ENCODE data around the gene NAT8L.

NAT8L gene

DNA sequence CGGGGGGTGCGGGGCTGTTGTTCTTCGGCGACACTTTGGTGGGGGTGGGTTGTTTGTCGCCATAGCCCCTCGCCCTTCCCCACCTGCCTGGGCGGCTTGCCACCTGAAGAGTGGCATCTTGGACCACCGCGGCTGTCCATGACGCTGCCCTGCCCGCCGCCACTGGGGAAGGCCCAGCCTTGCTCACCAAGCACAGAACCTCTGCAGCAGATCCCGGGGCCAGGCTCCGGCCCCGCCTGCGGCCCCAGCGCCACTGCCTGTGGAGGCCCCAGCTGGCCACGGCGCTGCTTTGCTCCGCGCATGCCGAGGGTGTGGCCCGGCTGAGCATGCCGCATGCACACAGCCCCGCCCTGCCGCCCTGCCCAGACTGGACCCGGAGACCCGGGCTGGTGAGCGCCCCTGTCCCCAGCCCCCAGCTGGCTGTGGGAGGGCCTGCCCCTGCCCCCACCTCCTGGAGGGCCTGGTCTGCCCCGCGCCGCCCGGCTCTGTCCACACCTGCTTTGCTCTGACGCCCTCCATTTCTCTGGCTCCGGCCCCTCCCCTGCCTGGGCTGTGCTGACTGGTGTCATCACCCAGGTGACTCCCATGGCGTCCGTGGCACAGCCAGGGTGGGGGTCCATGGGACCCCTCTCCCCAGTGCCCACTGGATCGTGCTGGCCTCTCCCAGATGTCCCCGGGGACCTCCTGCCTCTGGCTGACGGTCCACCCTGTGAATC is 5.3 kb downstream of the NAT8L start:
- no peak for DNase-seq (ENCODE audit: low read depth in 2 of 2)

DNA sequence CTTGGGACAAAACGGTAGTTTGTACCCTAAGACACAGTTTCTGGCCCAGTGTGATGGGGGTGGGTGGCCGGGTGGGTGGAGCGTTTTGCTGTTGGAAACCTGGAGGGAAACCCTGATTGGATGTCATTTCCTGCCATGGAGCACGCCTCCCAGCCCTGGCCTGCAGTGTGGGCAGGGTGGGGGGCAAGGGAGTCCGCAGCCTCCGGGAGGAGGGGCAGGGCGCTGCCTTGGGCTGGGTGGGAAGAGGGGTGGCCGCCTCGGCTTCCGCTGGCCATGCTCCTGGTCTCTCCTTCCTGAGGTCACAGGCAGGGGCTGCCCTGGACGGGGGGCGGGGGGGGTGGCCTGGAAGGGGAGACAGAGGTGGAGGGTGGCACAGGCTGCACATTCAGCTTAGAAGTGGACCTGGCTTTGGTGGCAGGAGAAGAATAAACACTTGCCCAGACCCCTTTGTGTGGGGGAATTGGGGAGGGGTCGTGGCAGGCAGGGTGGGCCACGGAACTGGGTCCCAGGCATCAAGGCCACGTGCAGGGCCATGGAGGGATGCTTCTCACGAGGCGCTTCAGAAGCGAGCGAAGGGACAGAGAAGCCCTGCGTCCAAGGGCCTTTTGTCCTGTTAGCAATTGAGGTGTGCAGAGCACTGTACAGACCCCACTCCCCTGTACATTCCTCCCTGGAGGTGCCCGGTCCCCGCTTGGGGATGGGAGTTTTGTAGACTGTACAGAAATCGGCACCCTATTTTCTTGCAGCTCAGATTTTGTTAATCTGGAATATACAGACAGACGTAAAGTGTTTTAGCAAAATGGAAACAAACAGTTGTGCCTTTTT is 6.2 kb downstream of the NAT8L start:
- no peak for DNase-seq (ENCODE audit: low read depth in 2 of 2)

DNA sequence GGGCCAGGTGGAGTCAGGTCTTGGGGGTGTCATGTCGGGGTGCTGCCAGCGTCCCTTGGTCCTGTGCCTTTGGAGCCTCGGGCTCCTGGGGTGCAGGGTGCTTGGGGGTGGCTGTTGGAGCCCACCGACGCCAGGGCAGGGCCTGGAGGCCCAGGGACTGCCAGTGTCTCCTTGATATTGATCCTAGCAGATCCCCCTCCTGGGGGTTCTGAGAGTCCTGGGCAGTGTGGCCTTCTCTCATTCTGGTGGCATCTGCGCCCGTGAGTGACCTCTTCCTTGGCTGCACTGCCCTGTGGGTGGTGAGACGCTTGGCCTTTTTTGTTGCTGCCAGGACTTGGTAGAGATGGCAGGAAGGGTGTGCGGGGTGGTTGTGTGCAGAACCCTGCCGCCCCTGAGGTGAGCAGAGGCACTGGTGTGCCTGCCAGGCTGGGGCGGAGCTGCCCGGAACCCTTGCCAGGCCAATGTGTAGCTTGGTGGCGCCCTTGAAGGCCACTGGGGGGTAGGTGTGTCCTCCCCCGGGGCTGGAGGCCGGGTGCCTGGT is 7.0 kb downstream of the NAT8L start:
- no peak for DNase-seq (ENCODE audit: low read depth in 2 of 2)

DNA sequence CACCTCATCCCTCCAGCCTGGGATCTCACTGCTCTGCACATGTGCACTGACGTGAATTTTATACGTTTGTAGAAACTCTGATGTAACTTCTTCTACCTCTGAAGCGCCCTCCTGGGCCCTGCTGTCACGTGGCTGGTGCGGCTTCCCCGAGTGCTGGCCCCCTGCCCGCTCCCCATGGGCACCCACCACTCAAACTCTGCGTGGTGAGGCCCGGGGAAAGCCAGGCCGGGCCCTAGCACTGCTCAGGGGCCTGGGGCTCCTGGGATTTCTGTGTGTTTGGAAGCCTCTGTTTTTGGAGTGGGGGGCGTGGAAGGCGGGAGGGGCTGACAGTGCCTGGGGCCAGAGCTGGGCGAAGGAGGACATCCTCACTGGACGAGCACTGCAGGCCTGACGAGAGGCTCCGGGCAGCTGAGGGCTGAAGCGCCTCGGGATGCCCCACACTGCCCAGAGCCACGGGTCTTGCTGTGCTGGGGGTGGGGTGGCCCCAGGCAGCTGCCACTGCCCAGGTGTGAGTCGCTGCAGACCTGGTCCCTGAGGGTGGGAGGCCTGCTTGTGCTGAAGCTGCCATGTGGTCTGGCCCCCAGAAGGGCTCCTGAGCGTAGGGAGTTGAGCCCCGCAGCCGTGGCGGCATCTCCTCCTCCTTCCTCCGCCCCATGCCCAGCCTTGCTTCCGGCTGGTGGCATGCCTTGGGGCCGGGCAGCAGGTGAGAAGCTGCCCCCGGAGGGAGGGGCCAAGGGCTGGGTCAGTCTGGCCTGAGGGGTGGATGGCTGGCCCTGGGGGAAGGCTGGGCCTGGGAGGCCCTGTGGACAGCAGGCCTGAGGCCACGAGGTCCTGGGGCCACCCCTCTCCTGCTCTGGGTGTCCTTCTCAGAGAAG is 7.7 kb downstream of the NAT8L start:
- DNase-seq (ENCODE audit: low read depth in 2 of 2): no peak

DNA sequence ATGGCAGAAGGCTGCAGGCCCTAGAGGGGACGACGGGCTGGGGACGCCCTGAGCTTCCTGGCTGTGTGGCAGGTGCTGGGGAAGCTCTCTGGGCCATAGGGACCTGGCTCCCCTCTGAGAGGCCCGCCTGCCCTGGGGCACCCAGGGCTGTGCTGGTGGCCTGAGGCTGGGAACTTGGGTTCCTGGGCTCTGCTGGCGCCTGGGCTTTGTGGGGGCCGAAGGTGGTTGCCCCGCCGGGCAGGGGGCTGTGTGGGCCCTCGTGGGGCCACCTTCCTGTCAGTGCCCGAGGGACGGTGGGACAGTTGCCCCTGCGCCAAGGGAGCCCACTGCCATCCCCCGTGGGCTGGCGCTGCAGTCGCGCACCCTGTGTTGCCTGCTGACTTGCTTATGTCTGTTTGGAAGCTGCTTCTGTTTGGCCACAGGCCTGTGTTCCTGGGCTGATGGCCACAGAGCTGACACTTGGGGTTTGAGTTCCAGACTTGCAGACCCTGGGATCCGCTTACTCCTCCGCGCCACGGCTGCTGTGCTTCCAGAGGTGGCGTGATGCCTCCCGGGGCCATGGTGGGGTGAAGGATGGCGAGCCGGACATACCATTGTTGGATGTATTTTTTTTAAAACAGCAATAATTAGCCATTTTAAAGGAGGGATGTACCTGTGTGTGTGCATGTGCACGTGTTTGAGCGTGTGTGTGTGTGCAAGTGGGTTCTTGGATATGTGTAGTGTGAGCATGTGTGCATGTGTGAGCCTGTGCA is 8.5 kb downstream of the NAT8L start:
- DNase-seq (ENCODE audit: low read depth in 2 of 2): no peak

DNA sequence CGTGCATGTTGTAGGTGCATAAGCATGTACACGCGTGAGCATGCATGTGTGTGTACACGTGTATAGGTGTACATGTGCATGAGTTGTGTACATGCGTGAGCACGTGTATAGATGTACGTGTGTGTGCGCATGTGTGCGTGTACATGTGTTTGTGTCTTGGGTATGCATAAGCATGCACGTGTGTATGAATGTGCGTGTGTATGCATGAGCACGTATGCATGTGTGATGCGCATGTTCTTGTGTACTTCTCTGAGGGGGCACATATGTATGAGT is 9.0 kb downstream of the NAT8L start:
- DNase-seq (ENCODE audit: low read depth in 2 of 2): no peak

DNA sequence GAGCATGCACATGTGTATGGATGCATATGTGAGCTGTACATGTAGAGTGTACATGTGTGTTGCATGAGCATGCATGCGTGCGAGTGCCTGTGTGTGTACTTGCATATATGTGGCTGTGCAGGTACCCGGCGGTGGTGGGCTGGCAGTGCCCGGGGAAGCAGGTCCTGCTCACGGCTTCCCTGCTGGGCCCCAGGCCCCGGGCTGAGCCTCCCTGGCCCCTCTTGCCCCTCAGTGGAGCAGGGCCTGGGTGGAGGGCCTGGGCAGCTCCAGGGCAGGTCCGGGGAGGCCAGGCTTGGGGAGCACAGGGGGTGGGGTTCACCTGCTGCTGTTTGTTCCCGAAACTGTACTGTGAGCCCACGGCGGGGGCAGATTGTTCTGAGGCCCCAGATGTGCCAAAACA is 9.4 kb downstream of the NAT8L start:
- no peak for DNase-seq (ENCODE audit: low read depth in 2 of 2)

DNA sequence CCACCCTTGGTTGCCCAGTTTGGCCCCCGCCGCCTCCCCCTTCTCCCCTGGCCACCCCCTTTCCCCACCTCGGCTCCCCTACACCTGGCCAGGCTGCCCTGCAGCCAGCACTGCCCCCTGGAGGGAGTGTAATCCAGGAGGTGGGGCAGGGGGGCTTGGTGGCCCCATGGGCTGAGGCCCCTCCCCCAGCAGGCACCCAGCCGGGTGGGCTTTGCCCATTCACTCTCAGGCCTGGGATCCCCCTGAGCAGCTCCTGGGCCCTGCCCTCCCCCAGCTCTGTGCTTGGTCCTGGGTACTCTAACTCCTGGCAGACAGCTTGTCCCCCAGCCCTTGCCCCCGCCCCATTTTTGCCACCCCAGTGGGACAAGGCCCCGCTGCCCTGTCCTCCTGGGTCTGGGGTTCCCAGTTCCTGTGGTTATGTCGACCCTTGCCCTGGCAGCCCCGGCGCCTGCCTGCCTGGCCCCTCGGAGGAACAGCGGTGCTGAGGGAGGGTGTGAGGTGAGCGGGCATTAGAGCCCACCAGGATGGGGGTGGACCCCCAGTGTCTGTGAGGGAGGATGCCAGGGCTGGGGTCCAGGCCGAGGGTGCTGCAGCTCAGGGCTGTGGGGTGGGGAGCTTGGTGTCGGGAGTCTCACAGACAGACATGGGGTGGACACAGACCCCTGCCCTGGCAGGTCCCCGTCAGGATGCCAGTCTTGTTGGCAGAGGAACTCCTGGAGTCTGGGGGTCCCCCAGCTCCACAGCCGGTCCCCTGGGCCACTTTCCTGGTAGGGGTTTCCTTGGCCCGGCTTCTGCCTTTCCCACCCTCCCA is 10.2 kb downstream of the NAT8L start:
- DNase-seq (ENCODE audit: low read depth in 2 of 2): no peak

DNA sequence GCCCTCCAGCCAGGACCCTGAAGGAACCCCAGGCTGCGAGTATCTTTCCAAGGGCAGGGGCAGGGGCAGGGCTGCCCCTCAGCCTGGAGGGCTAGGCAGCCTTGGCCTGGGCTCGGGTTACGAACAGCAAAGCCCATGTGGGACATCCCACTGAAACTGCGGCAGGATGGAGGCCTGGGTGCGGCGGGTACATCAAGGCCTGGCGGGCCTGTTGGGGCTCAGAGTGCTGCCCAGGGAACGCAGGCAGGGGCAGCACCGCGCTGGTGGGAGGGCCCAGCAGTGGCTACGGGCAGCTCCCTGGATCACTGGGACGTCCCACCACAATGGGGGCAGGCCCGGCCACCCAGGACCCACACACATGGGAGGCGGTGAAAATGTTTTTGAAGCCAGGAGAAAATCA is 10.9 kb downstream of the NAT8L start:
- DNase-seq (ENCODE audit: low read depth in 2 of 2): no peak

DNA sequence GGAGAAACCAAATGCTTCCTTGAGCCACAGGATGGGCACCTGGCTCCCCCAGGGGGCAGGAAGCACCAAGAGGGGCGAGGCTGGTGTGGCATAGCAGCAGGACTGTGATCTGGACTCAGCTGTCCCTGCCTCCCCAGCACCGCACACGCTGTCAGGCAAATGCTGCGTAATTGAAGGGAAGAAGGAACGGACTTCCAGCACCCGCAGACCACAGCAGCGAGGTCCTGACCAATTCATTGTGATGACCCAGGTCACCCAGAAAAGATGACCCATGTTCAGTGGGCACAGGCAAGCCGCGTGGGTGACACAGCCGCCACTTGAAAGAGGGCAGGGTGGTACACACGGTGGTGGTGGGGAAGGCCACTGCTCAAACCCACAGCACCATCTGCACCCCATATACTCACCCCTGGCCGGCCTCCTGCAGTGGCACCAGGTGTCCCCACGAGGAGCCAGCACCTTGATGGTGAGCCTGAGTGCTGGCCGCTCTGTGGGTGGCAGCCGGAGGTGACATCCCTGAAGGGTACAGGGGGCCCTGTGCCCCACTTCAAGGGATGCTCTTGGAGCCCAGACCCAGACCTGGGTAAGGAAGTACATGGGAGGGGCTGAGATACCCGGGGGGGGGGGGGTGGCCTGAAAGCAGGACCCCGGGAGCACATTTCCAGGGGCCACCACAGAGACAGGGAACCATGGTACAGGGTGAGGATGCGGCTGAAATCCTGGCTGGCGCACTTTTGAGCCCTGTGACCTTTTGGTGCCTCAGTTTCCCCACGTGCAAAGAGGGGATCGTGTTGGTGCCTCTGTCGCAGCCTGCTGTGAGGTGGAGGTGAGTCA is 11.5 kb downstream of the NAT8L start:
- no peak for DNase-seq (ENCODE audit: low read depth in 2 of 2)

DNA sequence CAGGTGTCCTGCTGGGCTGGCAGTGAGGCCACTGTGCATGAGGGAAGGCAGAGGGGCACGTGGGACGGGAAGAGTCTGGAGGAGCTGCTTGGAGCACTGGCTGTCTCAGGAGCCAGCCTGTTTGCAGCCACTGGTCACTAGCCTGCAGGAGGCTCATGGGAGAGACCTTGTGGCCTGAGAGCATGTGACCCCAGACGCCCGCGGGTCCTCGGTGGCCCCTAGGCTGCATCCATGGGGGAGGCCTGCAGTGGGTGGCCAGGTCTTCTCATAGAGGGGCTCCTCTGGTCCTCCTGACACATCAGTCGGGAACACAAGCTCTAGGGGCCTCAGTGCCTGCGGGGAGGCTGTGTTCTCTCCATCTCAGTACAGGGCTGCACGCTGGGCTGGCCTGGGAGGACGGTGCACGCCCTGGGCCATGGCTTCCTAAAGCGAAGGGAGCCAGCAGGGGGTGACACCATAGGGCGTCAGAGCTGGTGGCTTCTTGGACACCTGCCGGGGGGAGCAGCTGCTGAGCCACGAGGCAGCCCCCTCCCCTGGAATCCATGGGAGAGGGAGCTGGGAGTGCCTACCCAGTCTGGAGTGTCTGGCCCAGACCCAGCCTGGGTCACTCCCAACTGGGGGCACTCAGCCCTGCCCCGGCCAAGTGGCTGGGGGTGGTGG is 12.3 kb downstream of the NAT8L start:
- no peak for DNase-seq (ENCODE audit: low read depth in 2 of 2)

DNA sequence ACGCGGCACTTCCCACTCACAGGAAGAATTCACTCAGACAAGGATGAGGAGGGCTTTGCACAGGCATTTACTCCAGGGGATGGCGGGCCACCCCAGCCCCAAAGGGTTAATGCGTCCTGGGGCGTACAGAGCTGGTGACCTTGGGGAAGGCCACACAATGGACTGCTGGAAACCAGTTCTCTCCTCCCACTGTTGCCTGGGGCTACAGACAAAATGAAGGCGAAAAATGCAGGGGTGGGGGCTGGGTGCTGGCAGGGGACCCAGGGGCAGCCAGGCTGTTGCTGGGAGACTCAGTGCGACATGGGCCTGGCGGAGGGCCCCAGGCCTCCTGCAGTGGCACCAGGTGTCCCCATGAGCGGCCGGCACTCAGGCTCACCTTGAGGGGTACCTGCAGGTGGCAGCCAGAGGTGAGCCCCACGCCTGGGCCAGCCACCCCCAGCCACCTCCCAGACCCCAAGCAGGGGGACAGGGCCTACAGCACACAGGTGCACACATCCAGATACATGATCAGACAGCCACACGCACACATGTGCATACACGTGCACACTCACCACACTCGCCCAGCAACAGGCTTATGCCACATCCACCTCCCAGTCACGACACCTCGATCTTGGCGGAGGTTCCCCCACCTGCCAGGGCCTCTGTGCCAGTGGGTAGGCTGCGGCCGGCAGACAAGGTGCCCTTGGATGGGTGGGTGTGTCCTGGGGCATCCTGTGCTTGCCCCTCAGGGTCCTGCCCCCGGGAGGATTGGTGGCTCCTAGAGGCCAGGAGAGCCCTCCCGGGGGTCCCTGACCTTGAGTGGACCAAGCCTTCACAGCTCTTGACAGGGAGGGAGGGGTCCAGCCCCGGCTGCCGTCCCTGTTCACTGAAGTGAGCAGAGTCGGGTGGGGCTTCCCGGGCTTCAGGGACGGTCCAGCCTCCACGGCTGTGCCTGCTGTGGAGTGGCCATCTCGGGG is 13.1 kb downstream of the NAT8L start:
- no peak for DNase-seq (ENCODE audit: low read depth in 2 of 2)

DNA sequence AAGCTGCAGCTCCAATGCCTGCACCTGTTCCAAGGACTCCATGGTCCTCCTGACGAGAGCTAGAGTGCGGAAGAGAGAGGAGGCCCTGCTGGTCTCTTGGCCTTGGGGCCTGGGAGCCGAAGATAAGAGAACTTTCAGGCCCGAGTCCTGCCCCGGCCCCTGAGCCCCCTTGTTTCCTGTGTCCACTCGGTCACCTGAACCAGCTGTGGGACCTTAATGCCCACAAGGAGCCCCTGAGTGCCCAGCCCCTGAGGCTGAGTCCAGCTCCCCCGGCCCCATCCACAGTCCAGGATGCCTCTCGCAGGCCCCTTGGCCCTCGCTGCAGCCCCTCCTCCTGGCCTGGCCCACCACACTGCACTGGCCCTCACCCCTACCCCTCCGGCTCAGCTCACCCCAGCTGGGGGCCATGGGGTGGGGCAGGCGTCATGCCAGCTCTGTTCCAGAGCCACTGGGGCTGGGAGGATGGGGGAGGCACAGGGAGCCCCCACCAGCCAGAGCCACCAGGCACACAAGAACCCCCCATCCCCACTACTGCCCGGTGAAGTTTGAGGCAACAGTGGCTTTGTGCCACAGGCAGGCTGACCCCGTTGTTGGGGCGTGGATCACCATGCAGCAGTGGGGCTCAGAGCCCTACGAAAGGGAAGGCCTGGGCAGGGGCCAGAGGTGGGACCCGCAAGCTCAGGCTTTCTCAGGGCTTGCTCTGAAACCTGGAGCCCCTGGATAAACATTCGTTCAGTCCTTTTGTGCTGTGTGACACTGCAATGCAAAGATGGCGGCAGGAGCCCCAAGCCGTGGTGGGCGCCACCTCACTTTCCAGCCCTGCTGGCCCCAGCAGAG is 14.1 kb downstream of the NAT8L start:
- DNase-seq (ENCODE audit: low read depth in 2 of 2): no peak

DNA sequence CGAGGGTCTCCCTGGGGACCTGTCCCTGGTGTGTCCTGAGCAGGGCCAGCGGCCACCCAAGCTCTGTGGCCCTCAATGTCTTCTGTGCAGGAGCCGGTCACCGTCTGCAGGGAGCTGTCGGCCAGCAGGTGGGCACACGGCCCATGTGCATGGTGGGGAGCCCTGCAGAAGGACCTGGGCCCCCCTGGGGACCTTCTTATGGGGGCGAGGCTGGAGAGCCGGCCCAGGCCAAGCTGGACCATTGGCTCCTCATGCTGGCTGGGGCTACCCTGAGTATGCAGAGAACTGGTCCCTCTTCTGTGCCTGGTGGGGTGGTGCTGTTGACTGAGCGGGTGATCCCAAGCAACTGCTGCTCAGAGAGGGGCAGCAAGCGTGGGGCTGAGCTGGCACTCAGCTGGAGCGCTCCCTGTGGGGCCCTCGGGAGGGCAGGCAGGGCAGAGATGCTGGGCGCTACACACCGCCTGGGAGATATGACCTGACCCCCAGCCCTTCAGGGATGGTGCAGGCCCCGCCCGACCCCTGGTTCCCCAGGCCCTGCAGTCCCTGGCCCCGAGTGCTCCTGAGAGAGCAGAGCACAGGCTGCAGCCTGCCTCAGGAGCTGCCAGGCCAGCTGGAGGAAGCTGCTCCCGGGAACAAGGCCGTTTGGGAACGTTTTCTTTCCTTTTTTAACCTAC is 14.8 kb downstream of the NAT8L start:
- DNase-seq (ENCODE audit: low read depth in 2 of 2): no peak

DNA sequence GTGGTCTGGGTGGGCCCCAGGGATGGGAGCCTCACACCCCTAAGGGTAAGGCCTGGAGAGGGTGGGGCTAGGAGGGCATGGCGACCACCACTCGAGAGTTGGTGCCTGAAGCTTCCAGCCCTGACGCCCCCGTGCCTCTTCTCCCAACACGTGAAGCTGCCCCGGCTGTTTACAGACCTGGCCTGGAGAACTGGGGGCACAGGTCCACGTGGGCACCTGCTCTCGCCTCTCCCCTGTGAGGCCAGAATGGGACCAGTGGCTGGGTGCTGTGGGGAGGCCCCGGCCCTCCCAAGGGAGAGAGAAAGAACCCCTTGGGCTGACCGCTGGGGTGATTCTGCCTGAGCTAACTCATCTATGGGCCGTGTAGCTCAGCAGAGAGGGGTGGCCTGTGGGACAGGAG is 15.5 kb downstream of the NAT8L start:
- no peak for DNase-seq (ENCODE audit: low read depth in 2 of 2)

DNA sequence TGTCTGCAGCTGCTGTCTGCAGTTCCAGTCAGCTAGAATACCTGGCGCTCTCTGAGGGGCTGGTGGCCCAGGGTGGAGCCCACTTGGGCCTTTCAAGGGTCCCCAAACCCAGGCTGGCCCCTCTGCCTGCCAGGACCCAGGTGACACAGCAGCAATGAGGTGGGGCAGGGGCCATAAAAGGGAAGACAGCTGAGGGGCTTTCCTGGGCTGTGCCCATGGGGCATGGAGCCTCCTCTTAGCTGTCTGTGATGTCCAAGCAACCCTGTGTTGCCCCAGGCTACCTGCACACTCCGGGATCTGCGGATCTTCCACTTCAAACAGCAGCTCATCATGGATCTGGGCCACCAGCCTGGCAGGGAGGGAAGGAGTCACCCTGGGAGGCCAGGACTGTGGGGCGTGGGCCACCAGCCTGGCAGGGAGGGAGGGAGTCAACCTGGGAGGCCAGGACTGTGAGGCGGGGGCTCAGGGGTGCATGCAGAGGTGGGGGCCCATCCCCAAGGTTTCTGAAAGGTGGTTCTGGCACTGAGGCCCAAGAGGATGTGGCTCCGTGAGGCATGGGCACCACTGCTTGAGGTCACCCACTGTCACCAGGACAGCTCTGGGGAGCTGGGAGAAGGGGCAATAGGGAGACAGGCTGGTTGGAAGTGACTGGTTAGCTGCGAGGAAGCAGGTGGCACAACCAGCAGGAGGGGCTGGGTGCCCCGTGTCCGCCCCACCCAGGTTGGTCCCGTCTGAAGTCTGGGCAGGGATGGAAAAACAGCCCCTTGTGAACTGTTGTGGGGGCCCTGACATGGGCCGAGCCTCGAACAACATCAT is 16.3 kb downstream of the NAT8L start:
- no peak for DNase-seq (ENCODE audit: low read depth in 2 of 2)
